ENCODE data around the gene GAGE13.
"Not testable (repeated sequence)": the region's sequence is repeated elsewhere in the genome, so short reads cannot be mapped to it uniquely, and the experiment has no call there.

DNA sequence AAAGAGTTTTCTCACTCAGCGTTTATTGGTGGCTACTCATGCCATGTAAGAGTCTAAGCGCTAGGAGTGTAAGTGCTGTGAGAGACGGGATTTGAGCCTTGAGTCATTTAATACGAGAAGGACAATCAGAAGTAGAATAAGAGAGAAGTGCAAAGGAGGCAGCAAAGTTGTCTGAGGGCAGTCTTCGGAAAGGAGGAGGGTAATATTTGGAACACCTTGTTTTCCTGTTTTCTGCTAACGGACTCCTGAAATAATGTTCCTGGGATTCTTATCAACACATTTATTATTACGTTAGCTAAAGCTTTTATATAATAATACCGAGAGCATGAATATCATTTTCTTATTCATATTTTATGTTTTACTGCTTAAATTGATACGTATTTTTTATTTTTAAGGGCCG, 14.0 kb downstream of the GAGE13 start:
- TF ChIP-seq, protein P1, sequence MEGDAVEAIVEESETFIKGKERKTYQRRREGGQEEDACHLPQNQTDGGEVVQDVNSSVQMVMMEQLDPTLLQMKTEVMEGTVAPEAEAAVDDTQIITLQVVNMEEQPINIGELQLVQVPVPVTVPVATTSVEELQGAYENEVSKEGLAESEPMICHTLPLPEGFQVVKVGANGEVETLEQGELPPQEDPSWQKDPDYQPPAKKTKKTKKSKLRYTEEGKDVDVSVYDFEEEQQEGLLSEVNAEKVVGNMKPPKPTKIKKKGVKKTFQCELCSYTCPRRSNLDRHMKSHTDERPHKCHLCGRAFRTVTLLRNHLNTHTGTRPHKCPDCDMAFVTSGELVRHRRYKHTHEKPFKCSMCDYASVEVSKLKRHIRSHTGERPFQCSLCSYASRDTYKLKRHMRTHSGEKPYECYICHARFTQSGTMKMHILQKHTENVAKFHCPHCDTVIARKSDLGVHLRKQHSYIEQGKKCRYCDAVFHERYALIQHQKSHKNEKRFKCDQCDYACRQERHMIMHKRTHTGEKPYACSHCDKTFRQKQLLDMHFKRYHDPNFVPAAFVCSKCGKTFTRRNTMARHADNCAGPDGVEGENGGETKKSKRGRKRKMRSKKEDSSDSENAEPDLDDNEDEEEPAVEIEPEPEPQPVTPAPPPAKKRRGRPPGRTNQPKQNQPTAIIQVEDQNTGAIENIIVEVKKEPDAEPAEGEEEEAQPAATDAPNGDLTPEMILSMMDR (IDR thresholded peaks at IDR 0.05; ENCODE audit: borderline replicate concordance, extremely low read depth, low read length, poor library complexity, severe bottlenecking): not testable (repeated sequence)
- TF ChIP-seq EZH2 (IDR thresholded peaks at IDR 0.05; ENCODE audit: borderline replicate concordance, low read depth, low read length, severe bottlenecking): not testable (repeated sequence)
